HG03442 (cell line): ENCODE results near the gene PITPNM2.
A peak's percentile ranks its signal among the peaks of the same experiment; 100 is the strongest.

ENCODE experiments used
- ATAC-seq: cut with Tn5 transposase; IDR thresholded peaks from one replicate; pipeline ENCODE4 v1.9.1; 2021; ENCODE audit warnings: mild to moderate bottlenecking, moderate library complexity; ENCODE audit not compliant: unreplicated experiment

PITPNM2 gene

GRCh38 chr12:123150744-123151456 lies at the start of gene PITPNM2:
TSS of gene PITPNM2 (minus strand) at chr12:123151090. CDS start at chr12:123034590, 116,500 bp downstream.
- peak; percentile 56 for ATAC-seq

DNA sequence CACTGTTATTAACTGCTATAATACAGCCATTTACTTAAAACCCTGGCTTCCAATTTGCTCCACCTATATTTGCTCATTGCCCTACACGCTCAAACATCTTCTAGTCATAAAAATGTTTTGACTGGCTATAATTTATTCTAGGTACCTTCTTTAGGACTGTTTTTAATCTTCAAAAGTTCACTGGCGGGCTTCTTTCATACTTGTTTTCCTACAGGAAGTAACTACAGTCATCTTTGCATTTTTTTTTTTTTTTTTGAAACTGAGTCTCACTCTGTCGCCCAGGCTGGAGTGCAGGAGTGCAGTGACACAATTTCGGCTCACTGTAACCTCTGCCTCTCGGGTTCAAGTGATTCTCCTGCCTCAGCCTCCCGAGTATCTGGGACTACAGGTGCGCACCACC lies 49.5 kb upstream of the PITPNM2 start:
- no peak for ATAC-seq

DNA sequence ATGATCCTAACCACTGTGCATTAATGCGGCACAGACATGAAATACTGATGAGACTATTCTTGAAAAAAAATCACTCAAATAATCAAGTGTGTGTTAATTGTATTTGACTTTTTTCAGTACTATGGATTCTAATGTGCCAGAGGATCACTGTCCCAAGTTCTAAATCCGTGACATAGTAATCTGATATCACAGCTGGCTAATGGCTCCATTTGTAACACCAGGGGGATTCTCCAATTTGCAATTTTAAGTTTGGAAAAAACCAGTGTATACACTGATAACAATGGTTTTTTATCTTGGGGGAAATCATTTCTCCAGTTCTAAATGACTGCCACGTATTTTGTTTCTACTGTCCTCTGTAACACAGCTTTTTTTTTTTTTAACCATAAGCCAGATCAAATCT lies 49.0 kb upstream of the PITPNM2 start:
- ATAC-seq, result no peak

DNA sequence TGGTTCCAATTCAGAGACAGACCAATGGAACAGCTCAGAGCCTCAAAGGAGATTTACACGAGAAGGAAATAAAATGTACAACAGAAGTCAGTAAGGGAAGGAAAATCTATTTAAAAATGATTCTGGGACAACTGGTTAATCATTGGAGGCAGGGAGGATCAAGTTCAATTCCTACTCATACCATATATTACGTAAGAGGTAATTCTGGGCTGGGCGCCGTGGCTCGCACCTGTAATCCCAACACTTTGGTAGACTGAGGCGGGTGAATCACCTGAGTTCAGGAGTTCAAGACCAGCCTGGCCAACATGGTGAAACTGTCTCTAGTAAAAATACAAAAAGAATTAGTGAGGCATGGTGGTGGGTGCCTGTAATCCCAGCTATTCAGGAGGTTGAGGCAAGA lies 36.7 kb upstream of the PITPNM2 start:
- ATAC-seq, result no peak

- ATAC-seq, result no peak
These were observed 29.3 kb upstream of the PITPNM2 start for GRCh38 chr12:123180171-123180570.

GRCh38 chr12:123171967-123172366 lies 21.1 kb upstream of the PITPNM2 start:
- no peak for ATAC-seq

- no peak for ATAC-seq
These were observed 16.4 kb upstream of the PITPNM2 start for GRCh38 chr12:123167329-123167728.

GRCh38 chr12:123165537-123165936 lies 14.6 kb upstream of the PITPNM2 start:
- ATAC-seq, result no peak

GRCh38 chr12:123164710-123165261 lies 13.9 kb upstream of the PITPNM2 start:
- no peak for ATAC-seq

DNA sequence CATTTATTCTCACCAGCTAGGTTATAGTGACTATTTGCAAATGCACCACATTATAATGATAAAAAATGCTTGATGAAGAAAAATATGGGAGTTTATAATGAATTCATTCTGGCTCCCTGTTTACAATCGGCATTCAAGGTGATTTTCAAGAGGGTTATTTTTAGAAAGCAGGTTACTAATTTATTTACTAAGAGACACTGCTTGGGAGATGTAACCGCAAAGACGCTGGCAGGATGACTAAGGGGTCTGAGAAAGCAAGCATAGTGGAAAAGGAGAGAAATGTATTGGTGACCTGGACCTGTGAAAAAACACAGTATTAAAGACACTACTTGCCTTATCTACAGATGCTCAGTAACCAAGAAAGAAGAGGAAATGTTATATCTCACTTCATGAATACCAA lies 13.3 kb upstream of the PITPNM2 start:
- ATAC-seq, result no peak

GRCh38 chr12:123163227-123163626 lies 12.3 kb upstream of the PITPNM2 start:
- no peak for ATAC-seq

- ATAC-seq, result no peak
These were observed 10.1 kb upstream of the PITPNM2 start for GRCh38 chr12:123160801-123161487.

- ATAC-seq, result no peak
These were observed 3.0 kb upstream of the PITPNM2 start for GRCh38 chr12:123153906-123154305.

DNA sequence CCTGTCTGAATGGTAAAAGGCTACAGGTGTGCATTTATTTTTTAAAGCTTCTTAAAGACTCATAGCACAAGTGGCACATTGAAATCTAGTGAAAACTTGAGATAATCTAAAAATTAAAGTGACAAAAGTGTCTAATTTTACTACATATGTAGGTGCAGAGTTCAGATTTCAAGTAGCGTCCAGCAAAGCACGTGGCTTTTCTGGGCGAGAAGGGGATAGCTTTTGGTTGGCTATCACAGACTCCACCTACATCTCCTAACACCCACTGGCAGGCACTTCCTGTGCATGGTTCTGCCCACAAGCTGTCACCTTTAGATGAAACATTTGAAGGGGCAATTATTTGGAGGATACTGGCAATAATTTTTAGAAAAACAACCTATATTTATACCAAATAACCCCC lies 1.9 kb upstream of the PITPNM2 start:
- no peak for ATAC-seq

DNA sequence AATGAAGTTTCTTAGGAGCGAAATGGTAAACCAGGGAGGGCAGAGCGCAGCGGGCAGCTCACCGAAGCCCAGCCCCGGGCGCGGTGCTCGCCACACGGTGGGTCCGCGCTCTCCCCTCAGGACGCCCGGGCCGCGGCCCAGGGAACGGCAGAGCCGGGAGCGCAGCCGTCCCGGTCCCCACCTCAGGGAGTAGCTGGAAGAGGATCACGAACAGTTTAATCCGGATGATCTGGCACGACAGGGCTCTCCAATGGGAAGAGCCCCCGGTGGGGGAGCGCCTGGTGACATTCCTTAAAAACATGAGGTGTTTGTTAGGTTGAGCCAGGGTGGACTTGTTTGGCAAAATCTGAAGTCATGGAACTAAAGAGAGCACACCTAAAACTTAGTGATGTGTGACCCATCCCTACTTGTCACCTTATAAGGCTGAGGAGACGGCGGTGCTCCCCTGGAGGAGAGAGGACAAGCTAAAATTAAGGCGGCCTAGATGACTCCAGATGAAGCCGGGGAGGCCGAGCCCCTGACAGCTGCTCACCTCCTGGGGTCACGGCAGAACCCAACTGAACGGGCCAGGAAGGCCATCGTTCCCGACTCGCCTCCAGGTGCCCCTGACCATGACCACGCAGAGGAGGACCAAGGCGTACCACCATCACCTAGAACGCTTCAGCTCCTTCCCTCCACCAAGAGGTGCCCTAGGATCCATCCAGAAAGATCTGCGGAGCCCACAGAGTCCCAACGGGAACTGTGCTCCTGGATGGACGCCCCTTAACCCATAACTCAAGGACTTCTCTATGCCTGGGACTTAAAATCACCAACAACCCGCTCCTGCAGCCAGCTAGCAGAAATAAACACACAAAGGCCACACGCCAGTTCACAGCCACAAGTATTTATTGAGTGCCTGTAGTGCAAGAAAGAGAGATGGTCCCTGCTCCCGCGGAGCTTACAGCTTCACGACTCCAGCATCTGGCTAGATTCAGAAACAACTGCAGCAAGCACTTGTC lies 866 bp upstream of the PITPNM2 start:
- ATAC-seq, result peak; percentile 25

- ATAC-seq, result peak; percentile 16
These were observed 581 bp downstream of the PITPNM2 start for GRCh38 chr12:123150275-123150743.

DNA sequence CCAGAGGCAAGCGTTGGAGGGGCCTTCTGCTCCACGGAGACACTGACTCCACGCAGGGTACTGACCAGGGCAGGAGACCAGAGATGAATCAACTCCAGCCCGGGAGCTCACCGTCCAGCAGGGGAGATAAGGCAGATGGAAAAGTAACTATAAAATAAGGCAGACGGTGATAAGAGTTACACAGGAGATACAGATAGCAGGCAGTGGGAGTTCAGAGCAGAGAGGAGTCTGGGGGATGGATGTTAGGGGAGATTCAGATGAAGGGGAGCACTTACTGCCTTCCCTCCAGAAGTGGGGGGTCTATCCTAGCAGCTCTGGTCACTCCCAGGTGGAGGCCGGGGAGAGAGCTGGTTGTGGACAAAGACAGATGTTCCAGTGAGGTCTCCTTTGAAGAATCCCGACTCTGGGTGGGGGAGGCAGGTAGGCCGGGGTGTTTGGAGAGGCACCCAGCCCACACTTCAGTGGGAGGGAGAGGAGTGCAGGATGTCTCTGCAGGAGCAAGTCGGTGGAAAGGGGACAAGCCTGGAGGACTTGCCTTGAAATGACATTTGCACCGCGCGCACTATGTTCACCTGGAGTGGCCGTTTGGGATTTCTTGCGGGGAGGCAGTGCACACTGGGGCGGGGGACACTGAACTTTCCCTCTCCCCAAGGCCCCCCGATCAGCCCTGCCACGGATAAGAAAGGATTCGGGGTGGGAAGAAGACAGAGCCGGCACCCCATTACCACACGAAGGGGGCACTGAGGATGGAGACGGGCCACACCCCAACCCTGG lies 1.2 kb downstream of the PITPNM2 start:
- no peak for ATAC-seq

- ATAC-seq, result no peak
These were observed 1.8 kb downstream of the PITPNM2 start for GRCh38 chr12:123149088-123149487.

GRCh38 chr12:123148655-123149054 lies 2.2 kb downstream of the PITPNM2 start:
- ATAC-seq, result no peak

DNA sequence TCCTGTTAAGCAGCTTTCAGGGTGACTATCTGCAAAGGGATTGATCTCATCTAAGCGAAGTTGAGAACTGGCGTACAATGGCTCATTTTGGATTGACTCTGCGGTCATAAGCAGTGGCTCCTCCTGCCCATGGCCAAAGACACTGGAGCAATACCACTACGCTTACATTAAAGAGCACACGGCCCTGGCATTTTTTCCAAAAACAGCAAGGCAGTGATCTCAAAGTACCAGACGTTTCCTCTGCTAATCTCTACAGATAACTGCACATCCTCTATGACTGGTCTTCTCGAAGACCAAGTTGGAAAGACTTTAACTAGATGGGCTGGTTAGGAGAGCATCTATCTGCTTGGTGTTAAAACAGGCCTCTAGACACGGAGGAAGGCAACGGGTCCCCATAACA lies 2.7 kb downstream of the PITPNM2 start:
- ATAC-seq, result no peak
